ENCODE data around the gene OSBPL9.
"Not testable (repeated sequence)": the region's sequence is repeated elsewhere in the genome, so short reads cannot be mapped to it uniquely, and the experiment has no call there.

Gene OSBPL9

DNA sequence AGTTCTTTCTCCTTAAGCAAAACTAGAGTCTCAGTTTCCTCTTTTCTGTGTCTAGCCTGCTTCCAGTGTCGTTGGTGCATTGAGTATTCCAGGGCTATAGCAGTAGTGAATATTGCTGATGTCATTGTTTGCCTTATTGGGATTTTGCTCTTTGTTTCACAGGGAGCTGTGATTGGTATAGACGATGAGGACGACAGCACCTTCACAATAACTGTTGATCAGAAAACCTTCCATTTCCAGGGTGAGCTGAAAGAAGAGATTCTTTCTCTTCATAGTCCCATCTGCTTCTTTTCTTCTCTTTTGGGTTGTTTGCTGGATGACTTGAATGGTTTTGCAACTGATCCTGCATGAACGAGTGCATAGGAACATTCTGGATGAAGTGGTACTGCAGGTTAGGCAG, 52.4 kb downstream of the OSBPL9 start:
- DNase-seq: no peak

DNA sequence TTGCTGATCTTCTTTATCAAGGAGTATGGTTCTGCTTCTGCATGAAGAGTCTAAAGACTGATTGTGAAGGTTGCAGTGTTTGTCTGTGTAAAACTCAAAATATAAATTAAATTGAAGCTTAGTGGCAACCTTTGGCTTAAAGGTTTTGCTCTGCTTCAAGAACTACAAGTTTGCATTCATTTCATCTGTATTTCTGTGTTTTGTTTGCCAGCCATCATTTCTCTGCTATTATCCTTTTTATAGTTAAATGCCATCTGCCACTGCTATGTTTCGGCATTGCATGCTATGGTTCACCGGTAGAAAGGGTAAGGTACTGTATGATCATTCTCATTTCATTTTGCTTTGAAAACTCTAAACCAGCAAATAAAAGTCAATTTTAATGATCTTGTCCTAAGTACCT, 52.9 kb downstream of the OSBPL9 start:
- no peak for DNase-seq

DNA sequence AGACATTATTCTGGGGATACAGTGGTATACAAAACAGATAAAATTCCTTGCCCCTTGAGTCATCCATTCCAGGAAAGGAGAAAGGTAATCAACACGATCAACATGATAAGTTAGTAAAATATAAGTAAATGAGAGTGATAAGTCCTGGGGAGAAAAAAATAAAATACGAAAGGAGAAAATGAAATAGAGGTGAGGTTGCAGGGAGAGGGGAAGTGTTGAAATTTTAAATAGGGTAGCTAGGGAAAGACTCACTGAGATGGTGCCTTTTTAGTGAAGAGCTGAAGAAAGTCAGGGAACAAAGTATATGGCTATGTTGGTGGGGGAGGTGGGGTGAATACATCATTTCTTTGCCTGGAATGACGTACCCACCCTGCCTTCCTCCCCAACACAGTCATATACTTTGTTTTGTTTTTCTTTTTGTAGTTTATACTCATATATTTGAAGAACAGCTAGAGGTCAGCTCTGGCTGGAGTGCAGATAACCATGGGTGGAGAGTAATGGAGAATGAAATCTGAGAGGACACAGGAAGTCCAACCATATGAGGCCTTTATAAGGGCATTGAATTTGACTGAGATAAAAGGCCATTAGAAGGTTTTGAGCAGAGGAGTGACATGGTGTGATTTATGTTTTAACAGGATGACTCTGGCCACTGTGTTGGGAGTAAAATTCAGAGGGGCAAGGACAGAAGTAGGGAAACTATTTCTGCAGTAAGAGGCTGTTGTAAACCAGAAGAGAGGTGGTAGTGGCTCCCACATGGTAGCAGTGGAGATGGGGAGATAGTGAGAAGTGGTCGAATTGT, 54.8 kb downstream of the OSBPL9 start:
- DNase-seq: no peak

DNA sequence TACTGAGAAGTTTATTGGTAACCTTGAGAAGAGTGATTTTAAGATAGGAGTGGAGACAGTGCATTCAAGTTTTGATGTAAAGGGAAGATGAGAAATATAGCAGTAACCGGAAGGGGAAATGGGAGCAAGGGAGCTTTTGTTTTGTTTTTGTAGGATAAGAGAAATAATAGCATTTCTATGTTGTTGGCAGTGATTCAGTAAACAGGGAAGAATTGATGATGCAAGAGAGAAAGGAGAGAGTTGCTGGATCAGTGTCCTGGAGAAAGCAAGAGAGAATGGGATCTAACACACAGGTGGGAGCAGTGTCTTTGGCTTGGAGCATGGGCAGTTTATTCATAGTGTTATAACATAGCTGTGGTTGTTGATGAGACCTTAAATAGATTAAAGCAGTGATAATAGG, 56.4 kb downstream of the OSBPL9 start:
- DNase-seq: no peak

- DNase-seq: no peak
Measured at GRCh38 chr1:51675177-51675780, 58.4 kb downstream of the OSBPL9 start.

DNA sequence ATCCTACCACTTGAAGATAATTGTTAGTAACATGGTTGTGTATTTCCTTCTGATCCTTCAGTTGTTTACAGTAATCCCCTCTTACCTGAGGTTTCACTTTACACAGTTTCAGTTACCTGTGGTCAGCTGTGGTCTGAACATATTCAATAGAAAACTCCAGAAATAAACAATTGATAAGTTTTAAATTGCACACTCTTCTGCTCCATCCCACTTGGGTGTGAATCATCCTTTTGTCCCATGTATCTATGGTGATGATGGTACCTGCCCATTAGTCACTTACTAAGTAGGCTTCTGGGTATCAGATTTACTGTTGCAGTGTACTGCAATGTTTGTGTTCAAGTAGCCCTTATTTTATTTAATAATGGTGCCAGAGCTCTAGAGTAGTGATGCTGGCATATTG, 62.5 kb downstream of the OSBPL9 start:
- DNase-seq: no peak

DNA sequence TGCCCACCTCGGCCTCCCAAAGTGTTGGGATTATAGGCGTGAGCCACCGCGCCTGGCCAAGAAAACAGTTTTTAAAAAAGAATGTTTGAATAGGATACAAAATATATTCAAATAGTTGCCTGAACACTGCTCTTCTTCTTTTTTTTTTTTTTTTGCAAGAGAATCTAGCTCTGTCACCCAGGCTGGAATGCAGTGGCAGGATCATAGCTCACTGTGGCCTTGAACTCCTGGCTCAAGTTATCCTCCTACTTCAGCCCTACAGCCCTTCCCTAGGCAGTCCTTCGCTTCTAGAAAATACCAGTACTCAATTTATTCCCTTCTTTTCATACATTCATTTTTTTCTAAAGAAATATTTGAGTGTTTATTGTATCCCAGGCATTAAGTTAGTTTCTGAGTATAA, 67.9 kb downstream of the OSBPL9 start:
- no peak for DNase-seq

- DNase-seq: no peak
Measured at GRCh38 chr1:51686450-51686849, 69.6 kb downstream of the OSBPL9 start.

GRCh38 chr1:51689075-51689440, 72.2 kb downstream of the OSBPL9 start:
- no peak for DNase-seq

GRCh38 chr1:51689643-51690042, 72.8 kb downstream of the OSBPL9 start:
- no peak for DNase-seq

DNA sequence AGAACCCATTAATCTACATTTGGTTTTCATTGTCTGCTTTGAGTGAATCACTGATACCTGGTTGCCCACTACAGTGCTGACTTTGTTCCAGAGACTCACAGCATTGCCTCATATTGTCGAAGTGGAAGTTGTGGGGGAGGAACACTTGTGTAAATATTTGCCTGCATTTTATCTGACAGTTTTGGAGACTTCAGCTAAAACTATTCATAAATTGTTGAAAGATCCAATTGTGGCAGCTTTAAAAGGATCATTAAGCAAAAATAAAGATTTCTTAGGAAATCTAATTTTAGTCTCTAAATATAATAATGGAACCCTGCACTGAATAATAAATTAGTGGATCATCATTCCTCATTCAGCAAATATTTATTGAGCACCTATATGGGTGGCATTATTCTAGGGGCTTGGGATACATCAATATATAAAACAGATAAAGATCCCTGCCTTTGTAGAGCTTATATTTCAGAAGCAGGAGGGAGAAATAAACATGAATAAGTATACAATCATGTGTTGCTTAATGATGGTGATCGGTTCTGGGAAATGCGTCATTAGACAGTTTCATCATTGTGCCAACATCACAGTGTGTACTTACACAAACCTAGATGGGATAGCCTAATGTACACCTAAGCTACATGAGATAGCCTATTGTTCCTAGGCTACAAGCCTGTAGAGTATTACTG, 73.5 kb downstream of the OSBPL9 start:
- DNase-seq: no peak

GRCh38 chr1:51691920-51692319, 75.0 kb downstream of the OSBPL9 start:
- DNase-seq: no peak

DNA sequence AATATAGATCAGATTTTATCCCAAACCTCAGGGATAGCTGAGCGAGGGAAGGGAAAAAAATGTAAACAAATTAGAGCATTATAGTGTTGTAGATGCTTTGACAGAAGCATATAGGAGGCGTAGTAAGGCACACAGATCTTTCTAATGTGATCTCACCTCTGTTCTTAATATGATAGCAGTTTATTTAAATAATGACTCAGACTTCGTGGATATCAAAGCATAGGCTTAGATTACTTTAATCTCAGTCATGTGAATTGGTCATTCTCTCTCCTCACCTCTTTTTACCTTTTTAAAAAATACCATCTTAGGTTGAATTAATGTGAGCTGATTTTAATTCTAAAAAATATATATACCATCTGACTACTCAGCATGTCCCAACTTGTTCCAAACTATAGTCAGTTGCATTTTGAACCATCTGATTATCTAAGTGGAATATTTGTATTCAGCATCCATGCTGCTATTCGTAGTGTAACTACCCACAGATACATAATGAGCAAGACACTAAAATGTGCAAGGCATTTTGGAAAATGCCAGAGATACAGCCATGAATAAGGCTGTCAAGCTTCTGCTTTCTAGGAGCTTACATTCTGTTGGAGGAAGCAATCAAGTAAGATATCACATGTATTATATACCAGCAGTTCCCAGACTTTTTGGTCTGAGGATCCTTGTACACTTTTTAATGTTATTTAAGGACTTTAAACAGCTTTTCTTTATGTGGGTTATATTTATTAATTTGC, 76.7 kb downstream of the OSBPL9 start:
- DNase-seq: no peak

DNA sequence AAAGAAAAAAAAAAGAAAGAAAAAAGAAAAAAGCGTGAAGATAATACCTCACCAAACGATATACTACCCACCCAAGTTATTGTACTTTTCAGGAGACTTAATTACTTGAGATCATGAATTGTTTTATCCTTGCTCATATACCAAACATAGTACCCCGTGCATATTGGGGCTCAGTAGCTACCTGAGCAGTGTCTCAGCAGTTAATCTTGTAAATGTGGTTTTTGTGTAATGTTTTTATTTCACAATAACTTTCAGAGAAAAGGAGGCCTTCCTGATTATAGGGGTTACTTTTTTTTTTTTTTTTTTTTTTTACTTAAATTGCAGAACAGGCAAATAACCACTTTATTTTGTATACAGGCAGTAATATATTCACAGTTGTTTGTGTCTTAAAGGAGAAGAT, 80.3 kb downstream of the OSBPL9 start:
- no peak for DNase-seq

DNA sequence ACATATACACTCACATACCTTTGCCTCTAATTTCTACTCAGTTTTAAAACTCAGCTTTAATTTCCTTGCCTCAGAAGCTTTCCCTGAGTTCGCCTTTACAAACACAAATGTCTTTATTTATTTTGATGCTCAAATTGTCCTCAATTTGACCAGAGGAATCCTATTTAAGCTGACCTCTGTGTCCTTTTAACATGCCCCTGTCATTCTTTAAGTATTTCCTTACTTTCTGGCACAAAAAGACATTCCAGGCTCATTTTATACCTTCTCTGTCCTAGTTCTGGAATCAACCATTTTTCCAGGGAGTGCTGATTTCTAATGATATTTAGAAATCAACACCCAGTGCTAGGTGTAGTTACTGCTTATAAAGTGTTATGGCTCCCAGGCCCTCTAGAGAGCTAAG, 82.5 kb downstream of the OSBPL9 start:
- DNase-seq: no peak

DNA sequence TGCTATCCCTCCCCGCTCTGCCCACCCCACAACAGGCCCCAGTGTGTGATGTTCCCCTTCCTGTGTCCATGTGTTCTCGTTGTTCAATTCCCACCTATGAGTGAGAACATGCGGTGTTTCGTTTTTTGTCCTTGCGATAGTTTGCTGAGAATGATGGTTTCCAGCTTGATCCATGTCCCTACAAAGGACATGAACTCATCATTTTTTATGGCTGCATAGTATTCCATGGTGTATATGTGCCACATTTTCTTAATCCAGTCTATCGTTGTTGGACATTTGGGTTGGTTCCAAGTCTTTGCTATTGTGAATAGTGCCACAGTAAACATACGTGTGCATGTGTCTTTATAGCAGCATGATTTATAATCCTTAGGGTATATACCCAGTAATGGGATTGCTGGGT, 84.9 kb downstream of the OSBPL9 start:
- DNase-seq: not testable (repeated sequence)

DNA sequence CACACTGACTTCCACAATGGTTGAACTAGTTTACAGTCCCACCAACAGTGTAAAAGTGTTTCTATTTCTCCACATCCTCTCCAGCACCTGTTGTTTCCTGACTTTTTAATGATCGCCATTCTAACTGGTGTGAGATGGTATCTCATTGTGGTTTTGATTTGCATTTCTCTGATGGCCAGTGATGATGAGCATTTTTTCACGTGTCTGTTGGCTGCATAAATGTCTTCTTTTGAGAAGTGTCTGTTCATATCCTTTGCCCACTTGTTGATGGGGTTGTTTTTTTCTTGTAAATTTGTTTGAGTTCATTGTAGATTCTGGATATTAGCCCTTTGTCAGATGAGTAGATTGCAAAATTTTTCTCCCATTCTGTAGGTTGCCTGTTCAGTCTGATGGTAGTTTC, 85.3 kb downstream of the OSBPL9 start:
- not testable (repeated sequence) for DNase-seq

- DNase-seq: no peak
Measured at GRCh38 chr1:51705035-51705434, 88.1 kb downstream of the OSBPL9 start.

GRCh38 chr1:51708911-51709760, 92.2 kb downstream of the OSBPL9 start:
- no peak for DNase-seq

- no peak for DNase-seq
Measured at GRCh38 chr1:51709951-51710350, 93.1 kb downstream of the OSBPL9 start.

DNA sequence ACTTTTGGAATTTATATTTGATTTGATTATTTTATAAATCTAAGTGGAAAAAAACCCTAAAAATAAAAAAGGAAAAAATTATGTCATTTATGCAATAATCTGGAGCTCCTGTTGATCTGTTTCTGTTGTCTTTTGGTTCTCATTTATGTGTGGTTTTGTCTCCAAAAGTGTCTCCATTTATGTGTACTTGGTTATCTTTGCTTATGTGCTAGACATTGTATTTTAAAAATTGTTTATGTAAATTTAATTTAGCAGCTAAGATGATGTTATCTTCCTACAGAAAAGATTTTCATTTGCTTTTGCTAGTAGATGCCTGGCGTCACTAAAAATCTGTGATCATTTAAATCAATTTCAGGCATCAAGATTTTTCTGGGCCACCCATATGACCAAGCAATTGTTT, 95.7 kb downstream of the OSBPL9 start:
- DNase-seq: no peak

GRCh38 chr1:51714374-51715019, 97.6 kb downstream of the OSBPL9 start:
- no peak for DNase-seq
